Measurements from ENCODE around the gene CALD1.

CALD1 gene

GRCh38 chr7:134820295-134820694, 40.9 kb downstream of the CALD1 start:
- ChIA-PET CTCF (interaction anchor here (0.7 to 1.2 kb wide), 2 partner anchors 13 to 134 kb away, joined by 3 to 4 read pairs; no protein-coding TSS in a partner anchor), POLR2A (no interaction called here)
- TF ChIP-seq ZSCAN5A (tag by site-specific recombination; IDR thresholded peaks at IDR 0.05) (no peak), ZNF2 (tag by site-specific recombination; IDR thresholded peaks at IDR 0.05) (no peak), ZNF350 (tag by site-specific recombination; IDR thresholded peaks at IDR 0.05) (no peak), PRDM2 (tag by site-specific recombination; IDR thresholded peaks at IDR 0.05; ENCODE audit: borderline replicate concordance) (no peak), ZNF514 (tag by site-specific recombination; IDR thresholded peaks at IDR 0.05) (no peak), ZNF521 (tag by site-specific recombination; IDR thresholded peaks at IDR 0.05) (no peak), ZNF114 (tag by site-specific recombination; IDR thresholded peaks at IDR 0.05) (no peak), ZBTB26 (tag by site-specific recombination; optimal IDR thresholded peaks at IDR 0.05) (no peak), ZNF654 (tag by site-specific recombination; IDR thresholded peaks at IDR 0.05; ENCODE audit: low read depth) (no peak), KLF10 (tag by site-specific recombination; IDR thresholded peaks at IDR 0.05) (no peak), ZNF311 (tag by site-specific recombination; IDR thresholded peaks at IDR 0.05; ENCODE audit: borderline replicate concordance) (no peak), ZNF211 (tag by site-specific recombination; IDR thresholded peaks at IDR 0.05; ENCODE audit: low read depth) (no peak)
- Histone ChIP-seq H3K9me3 (ENCODE audit: control insufficient read depth, insufficient read depth, low read depth, low read length) (no peaks in the 10 kb centered on the region), H3K4me3 (ENCODE audit: low read depth, low read length) (no peak overlapping the region), H3K4me1 (ENCODE audit: control insufficient read depth, insufficient read depth, low read length) (no peaks in the 10 kb centered on the region), H3K27ac (ENCODE audit: extremely low read depth, low read depth, low read length) (no peak overlapping the region), H3K36me3 (ENCODE audit: control insufficient read depth in 2 of 2, insufficient read depth in 1 of 2, low read length in 2 of 2) (no peaks in the 10 kb centered on the region)

- no peaks in the 10 kb centered on the region for H3K9me3 ChIP-seq (ENCODE audit: control insufficient read depth, insufficient read depth, low read depth, low read length)
- CTCF ChIA-PET: no interaction called here
- no peaks in the 10 kb centered on the region for H3K36me3 ChIP-seq (ENCODE audit: control insufficient read depth in 2 of 2, insufficient read depth in 1 of 2, low read length in 2 of 2)
- no peaks in the 10 kb centered on the region for H3K4me1 ChIP-seq (ENCODE audit: control insufficient read depth, insufficient read depth, low read length)
- no peak overlapping the region for H3K27ac ChIP-seq (ENCODE audit: extremely low read depth, low read depth, low read length)
- no peak overlapping the region for H3K4me3 ChIP-seq (ENCODE audit: low read depth, low read length)
- POLR2A ChIA-PET: no interaction called here
- TF ChIP-seq ZNF132 (tag by site-specific recombination; IDR thresholded peaks at IDR 0.05; ENCODE audit: borderline replicate concordance): no peak
- no peak for TF ChIP-seq ZBTB7A (tag by site-specific recombination; IDR thresholded peaks at IDR 0.05; ENCODE audit: low read depth)
- no peak for TF ChIP-seq ZNF449 (tag by site-specific recombination; IDR thresholded peaks at IDR 0.05)
- TF ChIP-seq ZNF510 (tag by site-specific recombination; IDR thresholded peaks at IDR 0.05; ENCODE audit: insufficient replicate concordance): no peak
- no peak for TF ChIP-seq ZNF843 (tag by site-specific recombination; IDR thresholded peaks at IDR 0.05)
- no peak for TF ChIP-seq RBAK (tag by site-specific recombination; IDR thresholded peaks at IDR 0.05)
- TF ChIP-seq HOXA7 (CRISPR knock-in tag; IDR thresholded peaks at IDR 0.05; ENCODE audit: borderline replicate concordance): no peak
- no peak for TF ChIP-seq ZNF26 (tag by site-specific recombination; IDR thresholded peaks at IDR 0.05)
- TF ChIP-seq ZNF544 (tag by site-specific recombination; IDR thresholded peaks at IDR 0.05): no peak
- no peak for TF ChIP-seq ZNF629 (tag by site-specific recombination; IDR thresholded peaks at IDR 0.05)
- TF ChIP-seq ZNF335 (tag by site-specific recombination; conservative IDR thresholded peaks at IDR 0.05): no peak
- no peak for TF ChIP-seq ZNF366 (tag by site-specific recombination; conservative IDR thresholded peaks at IDR 0.05)
- TF ChIP-seq KLF7 (tag by site-specific recombination; IDR thresholded peaks at IDR 0.05; ENCODE audit: borderline replicate concordance): no peak
- no peak for TF ChIP-seq ZXDB (tag by site-specific recombination; IDR thresholded peaks at IDR 0.05)
Measured at GRCh38 chr7:134820778-134821177, 41.3 kb downstream of the CALD1 start.

All from HEK293 (cell line).